HepG2 (cell line): ENCODE results near the gene CARS1. TPM values are rescaled to one million over a fixed set of nuclear protein-coding genes. Genes with fewer than 3 reads are reported as not detected.

ENCODE experiments used
- ATAC-seq: fragments of 200-7000 bp; cut with Tn5 transposase; 3 replicates; pipeline ENCODE4 v1.9.1; 2020; ENCODE audit warnings: mild to moderate bottlenecking, moderate library complexity
- BruUV-seq: library from RNA; stranded (reverse); fragments of 400-500 nt; replicated peaks from 2 replicates; lab custom pipeline; 2021; lab: Mats Ljungman, UMichigan
- CTCF ChIA-PET: fragments of 300-600 bp; formaldehyde crosslinking; extraction: SDS; loops from one replicate; lab custom pipeline; 2021; ENCODE audit warnings: low total read pairs, inconsistent platforms, low intra/inter-chr PET ratio; lab: Yijun Ruan, JAX
- POLR2A ChIA-PET: fragments of 350-600 bp; sonication (Branson Sonifier 250); formaldehyde crosslinking; loops from one replicate; lab custom pipeline; 2020; ENCODE audit warnings: antibody characterized with exemption, inconsistent platforms; lab: Yijun Ruan, JAX
- DNase-seq: peaks from one replicate; pipeline ENCODE4 v3.0.0-alpha.2; 2015; ENCODE audit warnings: low spot score
- FAIRE-seq: peaks from 3 replicates; lab custom pipeline; 2011; peaks lifted over from hg19 to GRCh38; lab: Jason Lieb, UNC
- H2AFZ ChIP-seq: one replicate; pipeline ENCODE4 v1.6.1; 2011; ENCODE audit warnings: low read length, inconsistent platforms
- H3K27ac ChIP-seq: fragments of 300-600 bp; 3 replicates; pipeline ENCODE4 v1.8.0; 2011; ENCODE audit warnings: mixed run types, mild to moderate bottlenecking, mixed read lengths, low read length, inconsistent platforms; ENCODE audit not compliant: insufficient read depth; ENCODE audit errors: extremely low read length
- H3K27me3 ChIP-seq, 2 experiments: fragments of 200-600 bp in 1 of 2; 2 replicates in 1 of 2; 3 replicates in 1 of 2; pipeline versions ENCODE4 v1.6.0 to v1.8.0; 2011; ENCODE audit warnings: low read length in 2 of 2, mild to moderate bottlenecking in 2 of 2, moderate library complexity in 2 of 2, inconsistent platforms in 1 of 2; ENCODE audit not compliant: insufficient read depth in 2 of 2, control insufficient read depth in 1 of 2
- H3K36me3 ChIP-seq, 2 experiments: fragments of 200-600 bp in 1 of 2; replicated peaks in 1 of 2; 2 replicates in 1 of 2; 3 replicates in 1 of 2; pipeline versions ENCODE4 v1.5.1 to v1.8.0; 2011; ENCODE audit warnings: low read length in 2 of 2, inconsistent platforms in 1 of 2; ENCODE audit not compliant: insufficient read depth in 2 of 2, control insufficient read depth in 1 of 2
- H3K4me1 ChIP-seq: 2 replicates; pipeline ENCODE4 v1.5.1; 2012; ENCODE audit warnings: low read length, inconsistent platforms; ENCODE audit not compliant: insufficient read depth
- H3K4me2 ChIP-seq: 2 replicates; pipeline ENCODE4 v1.6.0; 2011; ENCODE audit warnings: low read depth, low read length, inconsistent platforms
- H3K4me3 ChIP-seq, 3 experiments: fragments of 200-600 bp in 1 of 3; sonication (generic), shearing (Covaris generic) in 1 of 3; replicated peaks in 1 of 3; 2 replicates each; pipeline ENCODE4 v1.5.1; 2011 to 2016; ENCODE audit warnings: low read length in 3 of 3, inconsistent platforms in 2 of 3, low read depth in 2 of 3, mild to moderate bottlenecking in 2 of 3, control low read depth in 1 of 3, mixed read lengths in 1 of 3; ENCODE audit not compliant: insufficient read depth in 1 of 3
- H3K79me2 ChIP-seq: one replicate; pipeline ENCODE4 v1.6.1; 2011; ENCODE audit warnings: low read length, inconsistent platforms; ENCODE audit not compliant: insufficient read depth
- H3K9ac ChIP-seq: 2 replicates; pipeline ENCODE4 v1.6.0; 2011; ENCODE audit warnings: mild to moderate bottlenecking, low read depth, low read length, inconsistent platforms; ENCODE audit not compliant: insufficient read depth
- H3K9me3 ChIP-seq: 2 replicates; pipeline ENCODE4 v1.5.1; 2012; ENCODE audit warnings: mild to moderate bottlenecking, low read length
- H4K20me1 ChIP-seq: 2 replicates; pipeline ENCODE4 v1.6.0; 2011; ENCODE audit warnings: inconsistent platforms, mild to moderate bottlenecking, low read length, moderate library complexity; ENCODE audit not compliant: insufficient read depth
- AKAP8 ChIP-seq: sonication (generic); formaldehyde crosslinking; IDR thresholded peaks from 2 replicates; pipeline ENCODE4 v1.5.1; 2020; ENCODE audit warnings: mild to moderate bottlenecking, missing genetic modification reagents
- DMTF1 ChIP-seq: sonication (generic); formaldehyde crosslinking; IDR thresholded peaks from 2 replicates; pipeline ENCODE4 v1.4.0; 2020; ENCODE audit warnings: mild to moderate bottlenecking, missing genetic modification reagents
- HOXA7 ChIP-seq: sonication (generic); formaldehyde crosslinking; IDR thresholded peaks from 2 replicates; pipeline ENCODE4 v1.8.1; 2022; ENCODE audit warnings: mild to moderate bottlenecking, missing genetic modification reagents, moderate library complexity
- NFKB2 ChIP-seq: sonication (generic); formaldehyde crosslinking; IDR thresholded peaks from 2 replicates; pipeline ENCODE4 v1.4.0; 2020; ENCODE audit warnings: missing genetic modification reagents, borderline replicate concordance
- PHF8 ChIP-seq: sonication (generic); formaldehyde crosslinking; IDR thresholded peaks from 2 replicates; pipeline ENCODE4 v1.5.0; 2020; ENCODE audit warnings: missing genetic modification reagents
- RORA ChIP-seq: sonication (generic); formaldehyde crosslinking; IDR thresholded peaks from 2 replicates; pipeline ENCODE4 v1.5.0; 2020; ENCODE audit warnings: mild to moderate bottlenecking, missing genetic modification reagents, moderate library complexity
- THAP9 ChIP-seq: sonication (generic); formaldehyde crosslinking; IDR thresholded peaks from 2 replicates; pipeline ENCODE4; 2020; ENCODE audit warnings: missing genetic modification reagents, mild to moderate bottlenecking, borderline replicate concordance
- ZNF549 ChIP-seq: sonication (generic); formaldehyde crosslinking; IDR thresholded peaks from 2 replicates; pipeline ENCODE4 v1.5.0; 2020; ENCODE audit warnings: missing genetic modification reagents
- ZNF577 ChIP-seq: sonication (generic); formaldehyde crosslinking; IDR thresholded peaks from 2 replicates; pipeline ENCODE4 v1.4.0; 2020; ENCODE audit warnings: mild to moderate bottlenecking, low read depth, missing genetic modification reagents, borderline replicate concordance
- ZNF616 ChIP-seq: sonication (generic); formaldehyde crosslinking; IDR thresholded peaks from 2 replicates; pipeline ENCODE4 v1.5.0; 2020; ENCODE audit warnings: low read depth, mild to moderate bottlenecking, missing genetic modification reagents
- ZNF850 ChIP-seq: sonication (generic); formaldehyde crosslinking; conservative IDR thresholded peaks from 2 replicates; pipeline ENCODE4 v1.9.0; 2021; ENCODE audit warnings: mild to moderate bottlenecking, missing genetic modification reagents
- WGBS: methylation state at CpG from one replicate; pipeline ENCODE4 v1.1.6; 2017; ENCODE audit warnings: low lambda C conversion rate; 5-methylcytosine and 5-hydroxymethylcytosine counted together
- in situ Hi-C: cut with HindIII; loops from 2 replicates; pipeline ENCODE4 v1.10.0; 2017; ENCODE audit warnings: low pct_unique_long_range_greater_than_20kb; ENCODE audit not compliant: extremely low pct_ligation_motif_present
- intact Hi-C: fragments of 100-400 bp; cut with micrococcal nuclease; formaldehyde crosslinking; loops from one replicate; pipeline ENCODE4 v1.10.0; 2022; ENCODE audit not compliant: unreplicated experiment
- polyA plus RNA-seq, 8 experiments: library from polyadenylated mRNA; depleted of rRNA in 3 of 8; stranded (reverse) in 7 of 8; unstranded in 1 of 8; fragments of >200 nt; fragmentation: Illumina TruSeq in 4 of 8; extraction: Trizol in 4 of 8; gene quantifications; 2 replicates each; pipeline versions ENCODE4 v1.2.1 to v1.2.3, GENCODE V29; 2011 to 2016; ENCODE audit warnings: low read depth in 4 of 8, missing spikeins in 1 of 8, mixed read lengths in 1 of 8; ENCODE audit not compliant: insufficient read depth in 1 of 8
- total RNA-seq, 5 experiments: library from RNA; depleted of rRNA; stranded (reverse); fragments of >200 nt; fragmentation: Illumina TruSeq; extraction: Trizol; gene quantifications; 2 replicates each; pipeline ENCODE4 v1.2.3, GENCODE V29; 2016; ENCODE audit warnings: low read depth in 1 of 5

Gene CARS1
- total and polyA plus RNA-seq, 2 of the 13 experiments (the other 11 are each of a cell fraction or from before 2014, with no cell fraction given) = 33.8 to 47.0 TPM

- ChIA-PET CTCF (no interaction called here), POLR2A (no interaction called here)
- DNase-seq (no peak), FAIRE-seq (no peak), ATAC-seq (no peak)
- Histone ChIP-seq H3K4me2 (no peak overlapping the region), H2AFZ (no peak overlapping the region), H3K9me3 (no peaks in the 10 kb centered on the region), H3K4me3 (no peak overlapping the region), H4K20me1 (no peaks in the 10 kb centered on the region), H3K27ac (no peak overlapping the region), H3K27me3 (no peaks in the 10 kb centered on the region; a peak in 1 of 5 replicates), H3K79me2 (no peaks in the 10 kb centered on the region), H3K36me3 (peaks cover 13 to 31% of the 10 kb centered on the region in 2 experiments; a peak in 4 of 5 replicates), H3K4me1 (no peaks in the 10 kb centered on the region), H3K9ac (no peak overlapping the region)
- TF ChIP-seq RORA (CRISPR knock-in tag) (no peak), THAP9 (CRISPR knock-in tag) (no peak), DMTF1 (no peak), ZNF549 (CRISPR knock-in tag) (no peak), ZNF850 (no peak), PHF8 (CRISPR knock-in tag) (no peak), HOXA7 (CRISPR knock-in tag) (no peak), AKAP8 (CRISPR knock-in tag) (no peak), ZNF616 (CRISPR knock-in tag) (no peak), ZNF577 (CRISPR knock-in tag) (no peak), NFKB2 (CRISPR knock-in tag) (no peak)
- BruUV-seq = TSS peak; percentile 38
- WGBS = 98% methylated on average over 6 of the region's 7 CpGs
- in situ Hi-C loops (no loop called here), intact Hi-C loops (no loop called here)
Observed at GRCh38 chr11:2998073-2998850, 59.0 kb downstream of the CARS1 start.
